ENCODE results near the gene TGFA.

The TGFA gene

DNA sequence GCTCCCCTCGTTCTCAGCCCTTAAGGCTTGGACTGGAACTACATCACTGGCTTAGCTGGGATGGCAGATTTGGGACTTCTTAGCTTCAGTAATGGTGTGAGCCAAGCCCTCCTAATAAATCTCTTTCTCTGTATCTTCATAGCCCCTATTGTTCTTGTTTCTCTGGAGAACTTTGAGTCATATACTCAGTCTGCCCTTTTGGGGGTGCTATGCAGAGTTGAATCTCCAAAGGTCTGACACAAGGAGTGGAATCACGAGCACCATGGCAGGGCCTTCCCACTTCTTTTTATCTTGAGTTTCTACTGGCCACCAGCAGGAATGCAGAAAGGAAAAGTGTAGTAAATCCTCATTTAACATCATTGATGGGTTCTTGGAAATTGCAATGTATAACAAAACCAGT is 13.3 kb upstream of the TGFA start:
- no peak for TF ChIP-seq TAF1 (IDR thresholded peaks at IDR 0.05; ENCODE audit: low read depth)
- no peak for TF ChIP-seq NFIC (IDR thresholded peaks at IDR 0.05)
- TF ChIP-seq TCF12 (IDR thresholded peaks at IDR 0.05; ENCODE audit: low read depth): no peak
- no peak for TF ChIP-seq FOXM1 (IDR thresholded peaks at IDR 0.05; ENCODE audit: borderline replicate concordance, low read depth)
- no peak for TF ChIP-seq CREB1 (IDR thresholded peaks at IDR 0.05; ENCODE audit: low read depth)
- TF ChIP-seq, protein P1, sequence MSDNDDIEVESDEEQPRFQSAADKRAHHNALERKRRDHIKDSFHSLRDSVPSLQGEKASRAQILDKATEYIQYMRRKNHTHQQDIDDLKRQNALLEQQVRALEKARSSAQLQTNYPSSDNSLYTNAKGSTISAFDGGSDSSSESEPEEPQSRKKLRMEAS (IDR thresholded peaks at IDR 0.05): no peak
- no peak for TF ChIP-seq CEBPB (IDR thresholded peaks at IDR 0.05)
- no peak for TF ChIP-seq ZBTB7A (IDR thresholded peaks at IDR 0.05; ENCODE audit: low read depth)
- no peak for TF ChIP-seq EP300 (IDR thresholded peaks at IDR 0.05; ENCODE audit: borderline replicate concordance)
- no peak for TF ChIP-seq RAD21 (IDR thresholded peaks at IDR 0.05; ENCODE audit: low read depth)
- TF ChIP-seq TEAD4 (IDR thresholded peaks at IDR 0.05): no peak
- TF ChIP-seq, protein P2, sequence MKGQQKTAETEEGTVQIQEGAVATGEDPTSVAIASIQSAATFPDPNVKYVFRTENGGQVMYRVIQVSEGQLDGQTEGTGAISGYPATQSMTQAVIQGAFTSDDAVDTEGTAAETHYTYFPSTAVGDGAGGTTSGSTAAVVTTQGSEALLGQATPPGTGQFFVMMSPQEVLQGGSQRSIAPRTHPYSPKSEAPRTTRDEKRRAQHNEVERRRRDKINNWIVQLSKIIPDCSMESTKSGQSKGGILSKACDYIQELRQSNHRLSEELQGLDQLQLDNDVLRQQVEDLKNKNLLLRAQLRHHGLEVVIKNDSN (IDR thresholded peaks at IDR 0.05): no peak
- TF ChIP-seq YY1 (IDR thresholded peaks at IDR 0.05; ENCODE audit: low read depth): no peak
- TF ChIP-seq EGR1 (IDR thresholded peaks at IDR 0.05): no peak
- TF ChIP-seq, protein P3, sequence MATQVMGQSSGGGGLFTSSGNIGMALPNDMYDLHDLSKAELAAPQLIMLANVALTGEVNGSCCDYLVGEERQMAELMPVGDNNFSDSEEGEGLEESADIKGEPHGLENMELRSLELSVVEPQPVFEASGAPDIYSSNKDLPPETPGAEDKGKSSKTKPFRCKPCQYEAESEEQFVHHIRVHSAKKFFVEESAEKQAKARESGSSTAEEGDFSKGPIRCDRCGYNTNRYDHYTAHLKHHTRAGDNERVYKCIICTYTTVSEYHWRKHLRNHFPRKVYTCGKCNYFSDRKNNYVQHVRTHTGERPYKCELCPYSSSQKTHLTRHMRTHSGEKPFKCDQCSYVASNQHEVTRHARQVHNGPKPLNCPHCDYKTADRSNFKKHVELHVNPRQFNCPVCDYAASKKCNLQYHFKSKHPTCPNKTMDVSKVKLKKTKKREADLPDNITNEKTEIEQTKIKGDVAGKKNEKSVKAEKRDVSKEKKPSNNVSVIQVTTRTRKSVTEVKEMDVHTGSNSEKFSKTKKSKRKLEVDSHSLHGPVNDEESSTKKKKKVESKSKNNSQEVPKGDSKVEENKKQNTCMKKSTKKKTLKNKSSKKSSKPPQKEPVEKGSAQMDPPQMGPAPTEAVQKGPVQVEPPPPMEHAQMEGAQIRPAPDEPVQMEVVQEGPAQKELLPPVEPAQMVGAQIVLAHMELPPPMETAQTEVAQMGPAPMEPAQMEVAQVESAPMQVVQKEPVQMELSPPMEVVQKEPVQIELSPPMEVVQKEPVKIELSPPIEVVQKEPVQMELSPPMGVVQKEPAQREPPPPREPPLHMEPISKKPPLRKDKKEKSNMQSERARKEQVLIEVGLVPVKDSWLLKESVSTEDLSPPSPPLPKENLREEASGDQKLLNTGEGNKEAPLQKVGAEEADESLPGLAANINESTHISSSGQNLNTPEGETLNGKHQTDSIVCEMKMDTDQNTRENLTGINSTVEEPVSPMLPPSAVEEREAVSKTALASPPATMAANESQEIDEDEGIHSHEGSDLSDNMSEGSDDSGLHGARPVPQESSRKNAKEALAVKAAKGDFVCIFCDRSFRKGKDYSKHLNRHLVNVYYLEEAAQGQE (IDR thresholded peaks at IDR 0.05; ENCODE audit: low read depth): no peak

DNA sequence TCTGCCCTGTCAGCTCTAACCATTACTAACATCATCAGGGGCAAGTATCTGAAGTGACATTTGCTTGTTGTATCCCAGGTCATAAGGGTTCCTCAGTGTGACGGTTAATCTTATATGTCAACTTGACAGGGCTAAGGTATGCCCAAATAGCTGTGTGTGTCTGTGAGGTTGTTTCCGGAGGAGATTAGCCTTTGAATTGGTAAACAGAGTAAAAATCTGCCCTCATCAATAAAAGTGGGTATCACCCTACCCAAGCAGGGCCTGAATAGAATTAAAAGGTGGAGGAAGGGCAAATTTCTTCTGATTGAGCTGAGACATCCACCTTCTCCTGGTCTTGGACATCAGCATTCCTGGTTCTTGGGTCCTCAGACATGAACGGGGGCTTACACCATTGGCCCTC is 12.8 kb upstream of the TGFA start:
- TF ChIP-seq EP300 (IDR thresholded peaks at IDR 0.05; ENCODE audit: borderline replicate concordance): no peak
- TF ChIP-seq ZBTB7A (IDR thresholded peaks at IDR 0.05; ENCODE audit: low read depth): no peak
- TF ChIP-seq TAF1 (IDR thresholded peaks at IDR 0.05; ENCODE audit: low read depth): no peak

DNA sequence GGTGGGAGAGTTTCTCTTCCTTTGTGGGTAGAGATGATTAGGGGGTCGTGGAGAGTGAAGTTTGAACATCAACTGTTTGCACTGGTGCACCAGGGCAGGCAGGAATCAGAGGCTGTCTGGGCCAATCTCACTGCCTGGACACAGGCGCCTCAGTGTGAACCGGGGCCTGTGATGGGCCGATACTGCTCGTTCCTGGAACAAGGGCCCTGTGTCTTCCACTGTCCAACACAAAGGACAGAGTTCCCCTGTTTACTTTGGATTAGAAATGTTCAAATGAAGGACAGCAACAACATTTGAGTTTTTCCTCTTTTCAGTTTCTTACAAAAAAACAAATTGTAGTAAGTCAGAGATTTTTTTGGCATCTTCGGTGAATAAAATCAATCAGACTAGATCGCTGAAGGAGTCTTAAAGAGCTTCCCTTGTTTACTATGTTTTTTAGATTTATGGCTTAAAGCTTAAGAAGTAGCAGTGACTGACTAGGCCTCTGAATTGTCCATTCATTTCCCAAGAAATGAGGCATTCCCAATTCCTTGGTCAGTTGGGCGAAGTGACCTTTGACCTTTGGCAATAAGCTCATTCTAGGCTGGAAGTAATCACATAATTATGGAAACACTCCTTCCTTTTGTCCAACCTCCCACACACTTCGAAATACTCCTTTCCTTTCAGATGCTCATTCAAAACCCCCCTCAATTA is 11.6 kb upstream of the TGFA start:
- no peak for TF ChIP-seq FOXM1 (IDR thresholded peaks at IDR 0.05; ENCODE audit: borderline replicate concordance, low read depth)

DNA sequence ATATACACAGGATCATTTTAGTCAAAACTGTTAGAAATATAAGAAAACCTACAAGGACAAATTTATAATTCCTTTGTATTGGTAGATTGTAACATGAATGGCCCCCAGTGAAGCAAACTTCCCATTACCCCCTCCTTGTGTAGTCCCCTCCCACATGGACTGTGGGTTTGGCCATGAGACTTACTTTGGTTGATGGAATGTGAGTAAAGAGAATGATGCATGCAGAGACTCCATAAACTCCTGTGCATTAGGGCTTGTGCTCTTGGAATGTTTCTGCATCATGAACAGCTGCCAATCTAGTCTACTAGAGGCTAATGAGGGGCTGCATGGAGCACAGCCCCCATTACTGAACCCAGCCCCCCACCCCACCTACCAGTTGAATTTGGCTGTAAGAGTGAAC is 8.3 kb upstream of the TGFA start:
- TF ChIP-seq TEAD4 (IDR thresholded peaks at IDR 0.05) (peak; percentile 62), NFIC (IDR thresholded peaks at IDR 0.05) (0 out of 2 replicates have a peak, but pooled peaks have one; percentile 28), TAF1 (IDR thresholded peaks at IDR 0.05; ENCODE audit: low read depth) (no peak), EP300 (IDR thresholded peaks at IDR 0.05; ENCODE audit: borderline replicate concordance) (peak; percentile 36; the same call in 1 of the 2 replicates), TCF12 (IDR thresholded peaks at IDR 0.05; ENCODE audit: low read depth) (no peak), CEBPB (IDR thresholded peaks at IDR 0.05) (no peak)

DNA sequence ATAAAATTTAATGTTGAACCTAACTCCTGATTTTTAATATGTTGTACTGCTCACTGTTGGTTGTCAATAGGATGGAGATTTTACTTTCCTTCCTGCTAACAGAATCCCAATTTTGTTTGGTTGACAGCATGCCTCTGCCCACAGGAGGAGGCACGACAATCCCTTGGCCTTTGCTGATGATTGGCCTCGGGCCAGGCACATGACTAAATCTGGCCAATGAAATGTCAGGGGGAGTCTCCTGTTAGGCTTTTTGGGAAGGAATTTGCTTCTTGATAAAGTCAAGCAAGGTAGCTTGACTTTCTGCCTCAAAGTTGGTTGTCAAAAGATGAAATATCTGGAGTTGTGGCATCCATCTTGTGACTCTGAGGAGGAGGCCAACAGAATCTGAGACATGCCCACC is 6.8 kb upstream of the TGFA start:
- TF ChIP-seq, protein P2 (IDR thresholded peaks at IDR 0.05): peak; percentile 88
- TF ChIP-seq YY1 (IDR thresholded peaks at IDR 0.05; ENCODE audit: low read depth) (no peak), NFIC (IDR thresholded peaks at IDR 0.05) (0 out of 2 replicates have a peak, but pooled peaks have one; percentile 11)

DNA sequence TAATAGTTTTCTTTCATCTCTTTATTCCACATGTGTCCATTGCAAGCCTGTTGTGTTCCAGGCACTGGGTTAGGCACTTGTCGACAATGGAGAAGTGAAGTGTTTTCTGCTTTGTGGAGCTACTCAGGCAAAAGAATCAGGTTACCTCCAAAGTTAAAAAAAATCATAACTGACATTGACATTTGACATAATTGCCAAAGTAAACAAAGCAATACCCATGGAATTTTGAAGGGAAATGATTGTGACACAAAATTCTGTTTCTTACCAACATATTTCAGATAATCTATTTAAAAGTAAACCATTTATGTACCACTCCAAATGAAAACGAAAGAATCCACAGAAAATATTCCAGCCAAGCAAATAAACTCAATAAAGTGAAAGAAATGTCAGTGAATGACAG is 6.4 kb upstream of the TGFA start:
- TF ChIP-seq CEBPB (IDR thresholded peaks at IDR 0.05) (no peak), ZBTB7A (IDR thresholded peaks at IDR 0.05; ENCODE audit: low read depth) (no peak), TCF12 (IDR thresholded peaks at IDR 0.05; ENCODE audit: low read depth) (no peak), NFIC (IDR thresholded peaks at IDR 0.05) (no peak), TAF1 (IDR thresholded peaks at IDR 0.05; ENCODE audit: low read depth) (no peak)
- TF ChIP-seq, protein P2 (IDR thresholded peaks at IDR 0.05): no peak
- TF ChIP-seq, protein P1 (IDR thresholded peaks at IDR 0.05): no peak
- TF ChIP-seq, protein P3 (IDR thresholded peaks at IDR 0.05; ENCODE audit: low read depth): no peak
